KOPT-K1 (cell line): Measurements from ENCODE around the gene PA2G4.
"Not testable (repeated sequence)": the region's sequence is repeated elsewhere in the genome, so short reads cannot be mapped to it uniquely, and the experiment has no call there.

Experiments used
- H3K27ac ChIP-seq: fragments of 200-600 bp; sonication (generic); 2 replicates; pipeline ENCODE4 v1.5.1; 2016; ENCODE audit warnings: antibody characterized with exemption, mild to moderate bottlenecking, low read depth, low read length; ENCODE audit not compliant: poor library complexity, severe bottlenecking
- H3K36me3 ChIP-seq: fragments of 200-600 bp; sonication (generic); 2 replicates; pipeline ENCODE4 v1.5.1; 2017; ENCODE audit warnings: antibody characterized with exemption, mild to moderate bottlenecking, low read length, moderate library complexity; ENCODE audit not compliant: insufficient read depth
- H3K9me3 ChIP-seq: fragments of 200-600 bp; sonication (generic); 2 replicates; pipeline ENCODE4 v1.5.1; 2017; ENCODE audit warnings: antibody characterized with exemption, low read length, mild to moderate bottlenecking; ENCODE audit not compliant: insufficient read depth, poor library complexity, severe bottlenecking

Gene PA2G4

GRCh38 chr12:56104109-56104814 is at the start of gene PA2G4:
Gene PA2G4 (plus strand): TSS chr12:56104559. CDS start chr12:56104738, 179 bp downstream.
- Histone ChIP-seq H3K9me3 (no peaks in the 10 kb centered on the region), H3K36me3 (peaks cover 39% of the 10 kb centered on the region), H3K27ac (peak within 1 kb of the TSS; percentile 97)

- not testable (repeated sequence) for H3K36me3 ChIP-seq, H3K9me3 ChIP-seq, H3K27ac ChIP-seq
Observed at GRCh38 chr12:56059964-56060363, 44.4 kb upstream of the PA2G4 start.

- H3K9me3 ChIP-seq = no peaks in the 10 kb centered on the region
- no peak overlapping the region for H3K27ac ChIP-seq
- no peaks in the 10 kb centered on the region for H3K36me3 ChIP-seq
Observed at GRCh38 chr12:56061982-56062381, 42.4 kb upstream of the PA2G4 start.

GRCh38 chr12:56062996-56063395 is 41.4 kb upstream of the PA2G4 start:
- Histone ChIP-seq H3K27ac (no peak overlapping the region), H3K36me3 (no peaks in the 10 kb centered on the region)

GRCh38 chr12:56071648-56072047 is 32.7 kb upstream of the PA2G4 start:
- Histone ChIP-seq H3K27ac (no peak overlapping the region), H3K9me3 (no peaks in the 10 kb centered on the region), H3K36me3 (no peaks in the 10 kb centered on the region)

More at GRCh38 chr12:56062996-56063395, 41.4 kb upstream of the PA2G4 start:
- H3K9me3 ChIP-seq = no peaks in the 10 kb centered on the region

- Histone ChIP-seq H3K36me3 (no peaks in the 10 kb centered on the region), H3K9me3 (no peaks in the 10 kb centered on the region), H3K27ac (no peak overlapping the region)
Observed at GRCh38 chr12:56074396-56074795, 30.0 kb upstream of the PA2G4 start.

- H3K36me3 ChIP-seq, H3K27ac ChIP-seq, H3K9me3 ChIP-seq: not testable (repeated sequence)
Observed at GRCh38 chr12:56077966-56078365, 26.4 kb upstream of the PA2G4 start.

GRCh38 chr12:56078427-56078826 is 25.9 kb upstream of the PA2G4 start:
- no peaks in the 10 kb centered on the region for H3K9me3 ChIP-seq
- H3K27ac ChIP-seq = no peak overlapping the region
- H3K36me3 ChIP-seq = no peaks in the 10 kb centered on the region

- H3K36me3 ChIP-seq = no peaks in the 10 kb centered on the region
- no peaks in the 10 kb centered on the region for H3K9me3 ChIP-seq
- no peak overlapping the region for H3K27ac ChIP-seq
Observed at GRCh38 chr12:56078931-56079722, 25.2 kb upstream of the PA2G4 start.

GRCh38 chr12:56079723-56080555 is 24.4 kb upstream of the PA2G4 start, which contains the start of gene ERBB3:
Gene ERBB3 (plus strand): TSS chr12:56080165. CDS start chr12:56080301, 136 bp downstream.
- Histone ChIP-seq H3K36me3 (no peaks in the 10 kb centered on the region), H3K9me3 (no peaks in the 10 kb centered on the region), H3K27ac (no peak within 1 kb of the TSS)

GRCh38 chr12:56080556-56081138 is 23.7 kb upstream of the PA2G4 start:
- no peak overlapping the region for H3K27ac ChIP-seq

GRCh38 chr12:56081393-56082347 is 22.7 kb upstream of the PA2G4 start:
- H3K9me3 ChIP-seq = no peaks in the 10 kb centered on the region
- H3K36me3 ChIP-seq = no peaks in the 10 kb centered on the region
- H3K27ac ChIP-seq = no peak overlapping the region

More at GRCh38 chr12:56080556-56081138, 23.7 kb upstream of the PA2G4 start:
- Histone ChIP-seq H3K36me3 (no peaks in the 10 kb centered on the region), H3K9me3 (no peaks in the 10 kb centered on the region)

GRCh38 chr12:56082382-56082781 is 22.0 kb upstream of the PA2G4 start:
- no peaks in the 10 kb centered on the region for H3K36me3 ChIP-seq
- H3K27ac ChIP-seq = no peak overlapping the region
- no peaks in the 10 kb centered on the region for H3K9me3 ChIP-seq

- no peaks in the 10 kb centered on the region for H3K9me3 ChIP-seq
- no peak overlapping the region for H3K27ac ChIP-seq
- no peaks in the 10 kb centered on the region for H3K36me3 ChIP-seq
Observed at GRCh38 chr12:56082967-56083366, 21.4 kb upstream of the PA2G4 start.
